ENCODE results near the gene PDE4B.

GRCh38 chr1:65986146-65986545 is 193.5 kb downstream of the PDE4B start:
- TF ChIP-seq CTCF (IDR thresholded peaks at IDR 0.05) (no peak), POLR2A (IDR thresholded peaks at IDR 0.05) (no peak)

Measured in lower leg skin (tissue), 3 donors.